ENCODE data around the gene EFNA3.

DNA sequence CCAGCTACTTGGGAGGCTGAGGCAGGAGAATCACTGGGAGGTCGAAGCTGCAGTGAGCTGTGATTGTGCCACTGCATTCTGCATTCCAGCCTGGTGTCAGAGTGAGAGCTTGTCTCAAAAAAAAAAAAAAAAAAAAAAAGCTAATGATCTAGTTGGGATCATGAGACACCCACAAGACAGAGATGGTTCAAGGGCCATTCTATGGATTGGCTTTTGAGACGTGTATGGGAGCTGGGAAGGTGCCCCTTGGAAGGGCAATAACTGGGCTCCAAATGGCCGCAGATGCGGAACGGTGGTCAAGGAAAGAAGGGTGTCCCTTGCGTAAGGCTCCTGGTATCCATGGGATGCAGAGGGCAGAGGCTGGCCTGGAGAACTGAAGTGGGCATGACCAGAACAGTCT lies 34.3 kb upstream of the EFNA3 start:
- TF ChIP-seq POLR2A (IDR thresholded peaks at IDR 0.05) (no peak), CTCF (IDR thresholded peaks at IDR 0.05) (no peak), EP300 (IDR thresholded peaks at IDR 0.05) (no peak)

Measured in suprapubic skin (tissue), 3 donors.